ENCODE measurements around the gene THEM4. TPM values are rescaled to one million over a fixed set of nuclear protein-coding genes. Genes with fewer than 3 reads are reported as not detected.

The THEM4 gene
- 10 to 100 TPM; 28.5 to 32.5 (median 31.3) TPM for total RNA-seq

GRCh38 chr1:151909167-151910149 is at the start of gene THEM4:
TSS of gene THEM4 (minus strand) at chr1:151909511. CDS start at chr1:151909458, 53 bp downstream.
- 1 to 4% methylated on average over 31 to 54 of the region's 73 CpGs for WGBS, 2 donors
- no peaks in the 10 kb centered on the region for H3K9me3 ChIP-seq
- peak within 1 kb of the TSS; percentile 45 to 77 (median 76) for H3K27ac ChIP-seq
- H3K4me1 ChIP-seq: peaks cover 26 to 27% of the 10 kb centered on the region in 2 donors
- no peaks in the 10 kb centered on the region for H3K36me3 ChIP-seq
- intact Hi-C loops (cut with DNase I): no loop called here
- H3K4me3 ChIP-seq (replicated peaks in 1 of 3): peak within 1 kb of the TSS; percentile 49 to 63 (median 58)
- H3K27me3 ChIP-seq: no peaks in the 10 kb centered on the region
- peak in 1 of 2 donors; percentile 97 for TF ChIP-seq POLR2A (IDR thresholded peaks at IDR 0.05)
- TF ChIP-seq, protein P1, sequence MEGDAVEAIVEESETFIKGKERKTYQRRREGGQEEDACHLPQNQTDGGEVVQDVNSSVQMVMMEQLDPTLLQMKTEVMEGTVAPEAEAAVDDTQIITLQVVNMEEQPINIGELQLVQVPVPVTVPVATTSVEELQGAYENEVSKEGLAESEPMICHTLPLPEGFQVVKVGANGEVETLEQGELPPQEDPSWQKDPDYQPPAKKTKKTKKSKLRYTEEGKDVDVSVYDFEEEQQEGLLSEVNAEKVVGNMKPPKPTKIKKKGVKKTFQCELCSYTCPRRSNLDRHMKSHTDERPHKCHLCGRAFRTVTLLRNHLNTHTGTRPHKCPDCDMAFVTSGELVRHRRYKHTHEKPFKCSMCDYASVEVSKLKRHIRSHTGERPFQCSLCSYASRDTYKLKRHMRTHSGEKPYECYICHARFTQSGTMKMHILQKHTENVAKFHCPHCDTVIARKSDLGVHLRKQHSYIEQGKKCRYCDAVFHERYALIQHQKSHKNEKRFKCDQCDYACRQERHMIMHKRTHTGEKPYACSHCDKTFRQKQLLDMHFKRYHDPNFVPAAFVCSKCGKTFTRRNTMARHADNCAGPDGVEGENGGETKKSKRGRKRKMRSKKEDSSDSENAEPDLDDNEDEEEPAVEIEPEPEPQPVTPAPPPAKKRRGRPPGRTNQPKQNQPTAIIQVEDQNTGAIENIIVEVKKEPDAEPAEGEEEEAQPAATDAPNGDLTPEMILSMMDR (IDR thresholded peaks at IDR 0.05): peak in 3 of 6 experiments; percentile 21 to 38 (median 34)
- peak; percentile 99 for DNase-seq

DNA sequence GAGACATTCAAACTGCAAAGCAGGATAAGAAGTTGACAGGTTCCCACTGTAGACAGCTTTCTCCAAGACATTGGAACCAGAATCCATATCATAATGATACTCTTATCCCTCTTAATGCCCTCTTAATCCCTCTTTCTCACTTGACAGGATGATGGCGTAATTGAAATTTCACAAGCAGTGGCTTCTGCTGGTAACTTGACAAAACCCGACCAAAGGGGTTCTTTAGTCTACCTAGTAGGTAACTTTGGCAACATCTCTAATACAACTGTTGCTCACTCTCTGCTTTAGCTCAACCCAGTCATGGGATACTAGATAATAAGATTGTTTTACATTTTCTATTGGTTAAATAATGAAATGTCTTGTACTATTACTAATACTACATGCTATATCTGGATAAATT is 49.6 kb upstream of the THEM4 start:
- 74 to 79% methylated on average over 2 of the region's 2 CpGs for WGBS, 2 donors
- no peak for DNase-seq
- Histone ChIP-seq H3K4me3 (replicated peaks in 1 of 3) (no peak overlapping the region), H3K36me3 (no peaks in the 10 kb centered on the region), H3K9me3 (no peaks in the 10 kb centered on the region), H3K4me1 (peaks cover 0 to 6% of the 10 kb centered on the region in 2 donors), H3K27ac (no peak overlapping the region), H3K27me3 (no peaks in the 10 kb centered on the region)
- intact Hi-C loops (cut with DNase I): no loop called here
- TF ChIP-seq POLR2A (IDR thresholded peaks at IDR 0.05): no peak
- TF ChIP-seq, protein P1 (IDR thresholded peaks at IDR 0.05): no peak

DNA sequence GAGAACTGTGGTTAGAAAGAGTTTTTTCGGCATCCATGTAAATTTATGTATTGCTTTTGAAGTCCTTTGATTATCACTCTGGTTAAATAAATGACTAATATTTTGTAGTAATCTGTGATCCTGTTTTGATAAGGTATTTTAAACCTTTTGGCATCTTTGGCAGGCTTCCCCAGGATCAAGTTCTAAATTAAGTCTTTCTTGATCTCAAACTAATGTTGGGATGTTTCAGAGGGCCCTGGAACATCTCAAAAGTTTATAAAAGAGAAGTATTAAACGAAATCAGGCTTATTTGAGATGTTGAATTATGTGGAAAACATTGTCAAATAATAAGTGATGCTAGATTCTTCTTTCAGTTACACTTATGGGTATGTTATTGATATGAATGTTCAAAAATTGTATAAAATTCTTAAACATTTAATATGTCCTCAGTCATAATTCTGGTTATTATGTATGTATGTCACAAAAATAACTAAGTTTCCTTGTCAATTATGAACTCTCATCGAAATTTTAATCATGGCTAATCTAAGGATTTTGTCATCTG is 47.7 kb upstream of the THEM4 start:
- no peak for TF ChIP-seq POLR2A (IDR thresholded peaks at IDR 0.05)
- TF ChIP-seq, protein P1 (IDR thresholded peaks at IDR 0.05): no peak
- Histone ChIP-seq H3K27ac (no peak overlapping the region), H3K36me3 (no peaks in the 10 kb centered on the region), H3K4me1 (peaks cover 0 to 6% of the 10 kb centered on the region in 2 donors), H3K4me3 (replicated peaks in 1 of 3) (no peak overlapping the region), H3K27me3 (no peaks in the 10 kb centered on the region), H3K9me3 (no peaks in the 10 kb centered on the region)
- no peak for DNase-seq
- WGBS, 2 donors: 90 to 94% methylated on average over 3 of the region's 3 CpGs
- intact Hi-C loops (cut with DNase I): no loop called here

- Histone ChIP-seq H3K27me3 (no peaks in the 10 kb centered on the region), H3K27ac (no peak overlapping the region), H3K4me3 (replicated peaks in 1 of 3) (no peak overlapping the region), H3K4me1 (no peaks in the 10 kb centered on the region), H3K36me3 (no peaks in the 10 kb centered on the region), H3K9me3 (no peaks in the 10 kb centered on the region)
- 84 to 85% methylated on average over 7 of the region's 7 CpGs for WGBS, 2 donors
- no peak for DNase-seq
- TF ChIP-seq POLR2A (IDR thresholded peaks at IDR 0.05): no peak
- TF ChIP-seq, protein P1 (IDR thresholded peaks at IDR 0.05): no peak
- intact Hi-C loops (cut with DNase I): no loop called here
These were observed 44.2 kb upstream of the THEM4 start for GRCh38 chr1:151953409-151954094.
